Activated CD8-positive, alpha-beta memory T cell treated with anti-CD3 and anti-CD28 coated beads, Interleukin-2, amount 50 U/mL, for 4 hours (primary cell): ENCODE data around the gene HK3.

ENCODE experiments used
- DNase-seq: peaks from one replicate; pipeline ENCODE4 v3.0.0-alpha.2; 2020

The HK3 gene

GRCh38 chr5:176901260-176902101 lies 2.3 kb upstream of the HK3 start:
- DNase-seq, result no peak

- DNase-seq, result no peak
These were observed 1.6 kb upstream of the HK3 start for GRCh38 chr5:176900780-176901204.

DNA sequence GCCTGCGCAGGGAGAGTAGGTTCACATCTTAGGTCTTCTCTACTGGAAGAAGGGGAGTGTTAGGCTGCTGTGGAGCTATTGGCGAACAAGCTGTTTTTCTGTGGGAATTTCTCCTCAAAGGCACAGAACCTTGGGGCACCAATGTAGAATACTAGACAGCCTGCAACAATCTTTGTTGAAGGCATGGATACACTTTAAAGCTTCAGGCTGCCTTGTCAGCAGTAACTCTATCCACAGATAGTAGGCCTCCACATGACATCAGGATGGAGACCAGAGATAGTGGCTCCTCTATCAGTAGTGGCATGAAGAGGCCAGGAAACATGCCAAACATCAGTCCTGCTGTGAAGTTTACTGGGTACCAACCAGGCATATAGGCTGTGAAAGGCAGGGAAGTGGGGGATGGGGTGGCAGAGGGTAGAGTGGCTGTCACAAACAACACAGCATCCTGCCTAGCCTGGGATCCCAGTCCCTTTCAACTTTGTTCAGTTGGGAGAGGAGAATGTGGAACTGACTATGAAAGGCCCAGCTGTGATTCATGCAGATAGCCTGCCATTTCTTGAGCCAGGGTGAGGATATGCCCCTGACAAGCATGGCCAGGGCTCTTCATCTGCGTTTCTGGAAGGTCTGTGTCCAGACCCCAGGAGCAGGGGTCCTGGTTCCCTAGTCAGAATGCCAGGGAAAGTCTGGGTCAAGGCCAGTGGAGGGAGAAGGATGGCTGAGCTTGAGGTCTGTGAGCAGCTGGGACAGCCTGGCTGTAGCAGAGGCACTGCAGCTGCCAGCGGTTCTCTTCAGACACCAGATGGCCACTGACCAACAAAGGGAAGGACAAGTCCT lies 1.0 kb upstream of the HK3 start:
- no peak for DNase-seq

GRCh38 chr5:176897263-176897662 lies 1.9 kb downstream of the HK3 start:
- DNase-seq, result no peak

DNA sequence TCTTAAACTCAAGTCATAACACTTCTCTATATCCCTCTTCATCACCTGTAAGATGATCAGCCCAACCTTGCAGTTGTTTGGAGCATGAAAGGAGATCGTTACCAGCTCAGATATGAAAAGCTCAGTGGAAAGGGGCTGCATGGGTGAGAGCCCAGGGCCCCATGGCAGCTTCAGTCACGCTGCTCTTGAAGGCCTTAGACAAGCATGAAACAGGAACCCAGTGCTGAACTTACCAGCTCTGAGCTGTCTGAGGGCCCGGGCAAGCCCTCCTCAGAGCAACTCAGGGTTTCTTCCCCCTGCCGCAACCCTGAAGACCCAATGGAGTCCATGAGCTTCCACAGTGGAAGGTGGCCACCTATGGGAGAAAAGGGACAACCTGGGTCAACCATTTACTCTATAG lies 3.3 kb downstream of the HK3 start:
- DNase-seq, result no peak

DNA sequence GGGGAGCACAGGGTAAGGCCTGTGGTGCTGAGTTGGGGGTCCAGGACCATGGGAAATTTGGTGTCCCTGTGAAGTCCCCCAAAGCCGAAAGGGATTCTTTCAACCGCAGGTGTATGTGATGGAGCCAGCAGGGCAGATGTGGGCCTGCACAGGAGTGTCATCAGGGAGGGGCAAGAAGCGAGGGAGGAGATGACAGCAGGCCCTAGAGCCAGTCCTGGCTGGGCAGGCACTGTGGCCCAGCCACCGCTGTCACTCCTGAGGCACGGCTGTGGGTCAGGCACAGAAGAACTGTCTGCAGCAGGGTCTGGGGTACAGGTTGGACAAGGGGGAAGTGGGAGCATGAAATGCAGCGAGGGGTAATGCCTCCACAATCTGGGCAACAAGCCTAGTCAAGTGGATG lies 4.8 kb downstream of the HK3 start:
- DNase-seq, result no peak

GRCh38 chr5:176892663-176893062 lies 6.5 kb downstream of the HK3 start:
- no peak for DNase-seq

DNA sequence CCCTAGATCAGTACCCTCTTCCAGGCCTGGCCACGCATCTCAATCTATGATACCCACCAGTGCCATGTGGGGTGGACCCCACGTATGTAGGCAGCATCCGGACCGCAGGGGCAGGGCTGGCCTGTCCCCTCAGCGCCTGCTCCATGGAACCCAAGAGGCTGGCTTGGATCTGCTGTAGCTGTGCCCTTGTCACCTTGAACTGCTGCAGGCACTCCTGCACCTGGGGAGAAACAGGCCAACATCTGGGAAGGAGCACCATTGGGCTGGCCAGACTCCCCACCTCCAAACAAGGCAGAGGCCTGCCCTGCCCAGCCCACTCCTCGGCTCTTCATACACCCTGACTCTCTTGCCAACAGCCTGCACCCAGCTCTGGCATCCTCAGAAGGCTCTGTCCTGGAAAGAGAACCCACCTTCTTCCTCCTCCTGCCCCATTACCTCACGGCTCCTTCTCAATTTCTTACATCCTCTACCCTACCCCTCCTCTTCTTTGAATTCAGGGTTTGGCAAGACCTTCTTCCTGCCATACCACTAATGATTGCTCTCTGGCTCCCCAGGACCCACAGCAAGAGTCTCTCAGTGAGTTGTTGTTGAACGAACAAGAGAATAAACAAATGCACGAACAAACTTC lies 7.7 kb downstream of the HK3 start:
- no peak for DNase-seq

DNA sequence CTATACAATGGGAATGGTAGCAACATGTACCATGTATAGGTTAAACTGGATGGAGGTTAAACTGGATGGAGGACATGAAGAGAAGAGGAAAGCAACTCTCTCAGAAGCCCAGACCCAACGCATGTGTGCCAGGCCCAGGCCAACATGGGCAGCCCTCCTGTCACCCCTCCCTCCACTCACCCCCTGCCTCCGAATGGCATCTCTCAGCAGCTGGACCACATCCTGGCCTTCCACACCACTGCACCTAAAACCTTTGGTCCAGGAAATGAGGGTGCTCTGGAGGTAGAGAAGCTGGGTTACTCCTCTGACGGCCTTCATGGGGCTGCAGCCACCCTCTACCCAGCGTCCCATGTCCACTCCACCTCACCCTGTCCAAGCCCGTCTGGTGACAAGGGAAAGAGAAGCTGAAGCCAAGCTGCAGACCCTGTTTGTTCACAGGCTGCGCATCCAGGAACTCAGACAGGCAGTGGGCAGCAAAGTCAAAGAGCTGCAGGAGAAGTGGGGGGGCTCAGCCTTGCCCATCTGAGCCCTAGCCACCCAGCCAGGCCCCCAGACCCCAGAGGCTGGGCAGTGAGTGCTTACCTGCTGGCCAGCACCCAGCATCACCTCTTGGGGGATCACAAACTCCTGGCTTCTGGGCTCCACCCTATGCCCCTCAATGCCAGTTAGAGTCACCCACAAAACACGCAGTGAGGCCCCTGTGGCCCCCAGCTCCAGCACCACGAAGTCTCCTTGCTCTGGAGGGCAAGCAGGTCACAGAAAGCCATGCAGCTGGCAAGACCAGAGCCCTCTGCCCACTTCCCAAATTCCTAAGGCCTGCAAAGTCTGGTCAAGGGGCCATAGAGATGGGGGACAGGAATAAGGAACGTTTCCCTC lies 8.5 kb downstream of the HK3 start:
- DNase-seq, result no peak

- DNase-seq, result no peak
These were observed 9.5 kb downstream of the HK3 start for GRCh38 chr5:176889321-176890280.

DNA sequence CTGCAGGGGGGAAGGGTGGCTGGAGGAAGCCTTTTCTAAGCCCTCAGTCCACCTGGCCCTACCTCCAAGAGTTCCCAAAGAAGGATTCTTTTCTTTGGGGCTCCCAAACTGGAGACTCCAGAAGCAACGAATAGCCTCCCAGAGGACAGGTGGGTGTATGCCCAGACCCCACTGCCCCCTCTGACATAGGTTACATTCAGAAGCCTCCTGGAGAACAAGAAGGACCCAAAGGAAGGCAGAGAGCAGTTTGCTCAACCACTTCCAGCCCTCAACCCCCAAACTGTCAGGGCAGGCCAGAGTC lies 10.3 kb downstream of the HK3 start:
- DNase-seq, result no peak

- no peak for DNase-seq
These were observed 10.9 kb downstream of the HK3 start for GRCh38 chr5:176888016-176888864.

DNA sequence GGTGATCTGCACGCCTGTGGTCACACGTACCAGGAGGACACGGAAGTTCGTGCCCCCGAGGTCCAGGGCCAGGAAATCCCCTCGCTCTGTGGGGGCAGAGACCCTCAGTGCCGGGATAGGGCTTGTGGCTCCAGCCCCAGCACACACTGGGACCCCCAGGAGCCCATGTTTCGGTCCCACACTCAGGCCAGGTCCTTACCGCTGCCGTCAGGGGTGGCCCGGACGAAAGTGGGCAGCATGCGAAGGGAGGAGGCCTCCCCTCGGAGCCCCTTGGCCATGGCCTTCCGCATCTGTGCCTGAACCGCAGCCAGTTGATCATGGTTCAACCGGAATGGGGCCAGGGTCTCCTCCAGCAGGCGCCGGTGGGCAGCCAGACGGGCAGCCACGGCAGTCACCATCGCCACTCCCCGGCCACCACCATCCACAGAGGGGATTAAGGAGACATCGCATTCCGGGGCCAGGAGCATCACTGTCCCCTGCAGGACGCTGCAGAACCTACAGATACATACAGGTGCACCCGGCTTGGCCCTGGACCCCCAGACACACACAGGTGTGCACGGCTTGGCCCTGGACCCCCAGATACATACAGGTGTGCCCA lies 11.8 kb downstream of the HK3 start:
- no peak for DNase-seq

GRCh38 chr5:176886336-176887251 lies 12.6 kb downstream of the HK3 start:
- no peak for DNase-seq

DNA sequence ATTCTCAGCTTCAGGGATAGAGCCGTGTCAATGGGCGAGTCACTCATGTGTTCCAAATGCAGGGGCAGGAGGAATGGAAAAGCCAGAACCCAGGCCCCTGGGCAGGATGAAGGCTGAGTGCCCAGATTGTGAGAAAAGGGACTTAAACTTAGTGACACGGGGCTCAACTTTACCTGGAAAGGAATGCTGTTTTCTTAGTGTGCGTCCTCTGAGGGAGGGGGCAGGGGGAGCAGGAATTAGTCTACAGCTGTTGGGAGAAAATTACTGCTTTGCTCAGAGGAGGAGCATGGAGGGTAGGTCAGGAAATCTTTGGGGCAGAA lies 14.6 kb downstream of the HK3 start:
- no peak for DNase-seq

GRCh38 chr5:176883700-176884570 lies 15.2 kb downstream of the HK3 start:
- no peak for DNase-seq

- DNase-seq, result no peak
These were observed 16.6 kb downstream of the HK3 start for GRCh38 chr5:176882567-176882903.

GRCh38 chr5:176881816-176882566 lies 17.2 kb downstream of the HK3 start:
- no peak for DNase-seq
